Stimulated activated CD4-positive, alpha-beta T cell treated with anti-CD3 and anti-CD28 coated beads, Interleukin-15, amount 100 ng/mL, for 24 hours (primary cell): Measurements from ENCODE around the gene LRRC31.

Experiments
- DNase-seq: peaks from one replicate; pipeline ENCODE4 v3.0.0-alpha.2; 2020

Gene LRRC31

DNA sequence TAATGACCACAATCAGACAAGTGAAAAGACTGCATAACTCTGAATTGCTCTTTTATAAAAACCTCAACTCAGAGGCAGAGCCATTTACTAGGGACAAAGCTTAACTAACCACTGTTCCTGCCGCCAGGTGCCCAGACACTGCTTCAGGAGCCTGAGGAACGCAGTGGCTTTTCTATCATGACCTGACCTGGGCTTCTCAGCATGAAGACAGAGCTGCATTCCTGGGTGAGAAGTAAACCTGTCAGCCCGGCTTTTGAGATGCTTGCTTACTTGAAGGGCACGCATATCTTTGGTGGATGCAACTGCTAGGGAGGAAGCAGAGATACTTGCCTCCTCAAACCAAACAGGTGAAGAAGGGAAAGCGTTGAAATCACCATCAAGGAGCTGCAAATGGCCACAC lies 7.9 kb downstream of the LRRC31 start:
- DNase-seq, result no peak

DNA sequence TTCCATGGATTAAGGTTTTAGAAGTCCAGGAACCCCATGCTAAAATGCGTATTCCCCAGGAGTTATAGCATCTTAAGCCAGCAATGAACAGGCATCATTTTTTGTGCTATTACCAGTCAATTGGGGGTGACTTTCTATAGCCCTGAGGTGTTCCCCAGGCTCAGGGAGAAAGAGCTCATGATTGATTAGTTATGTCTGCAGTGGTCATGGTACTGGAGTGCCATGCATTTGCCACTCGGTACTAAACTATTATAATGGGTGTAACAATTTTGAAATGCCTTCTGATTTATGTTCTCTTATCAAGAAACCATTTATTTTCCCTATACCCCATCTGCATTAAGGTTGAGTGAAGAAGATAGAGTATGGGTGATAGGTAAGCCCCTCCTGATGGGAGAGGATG lies 11.9 kb downstream of the LRRC31 start:
- DNase-seq, result no peak

DNA sequence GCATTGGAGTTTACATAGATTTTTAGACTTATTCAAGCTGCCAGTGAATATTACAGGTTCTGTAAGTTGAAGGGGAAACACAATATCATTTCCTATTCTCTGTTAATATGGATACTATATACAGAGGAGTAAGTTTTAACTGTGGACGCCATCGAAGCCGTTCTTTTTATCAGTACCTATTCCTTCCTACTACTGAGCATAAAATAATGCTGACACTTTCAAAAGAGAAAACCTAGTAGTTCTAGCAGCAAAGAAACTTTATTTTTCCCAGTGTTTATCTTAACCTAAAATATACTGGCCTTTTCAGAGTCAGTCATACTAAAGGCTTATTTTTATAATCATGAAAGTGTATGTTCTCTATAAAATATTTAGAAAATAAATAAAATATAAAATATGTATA lies 14.2 kb downstream of the LRRC31 start:
- no peak for DNase-seq

DNA sequence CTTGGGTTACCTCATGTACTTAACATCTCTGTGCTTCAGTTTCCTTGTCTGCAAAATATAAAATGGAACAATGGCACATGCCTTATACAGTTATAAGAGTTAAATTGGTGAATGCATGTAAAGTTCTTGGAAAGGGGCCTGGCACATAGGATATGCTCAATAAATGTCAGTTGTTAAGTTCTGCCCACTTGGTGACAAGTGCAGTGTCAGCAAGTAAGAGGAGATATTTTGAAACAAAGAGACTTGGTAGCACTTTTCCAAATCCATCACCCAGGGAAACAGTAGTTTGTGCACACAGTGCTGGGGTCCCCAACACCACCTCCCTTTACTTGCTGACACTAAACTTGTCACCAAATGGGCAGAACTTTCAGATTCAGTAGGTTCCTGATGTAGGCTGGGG lies 19.1 kb downstream of the LRRC31 start:
- DNase-seq, result no peak

DNA sequence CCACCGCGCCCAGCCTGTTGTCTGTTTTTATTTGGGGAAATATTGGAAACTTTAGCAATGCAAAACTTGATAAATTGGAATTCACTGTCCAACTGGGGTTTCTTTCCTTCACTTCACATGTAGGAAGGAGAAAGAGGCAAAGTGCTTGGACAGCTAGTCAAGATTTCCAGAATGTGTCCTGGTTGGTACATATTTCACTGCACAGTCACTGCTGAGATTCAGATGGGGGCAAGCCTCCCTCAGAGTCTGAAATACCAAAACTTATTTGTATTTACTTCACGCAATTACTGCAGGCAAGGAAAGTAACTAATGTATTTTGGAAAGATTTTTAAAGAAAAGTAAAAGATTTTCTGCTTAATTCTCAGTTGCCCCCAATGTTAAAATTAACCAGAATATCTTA lies 21.0 kb downstream of the LRRC31 start:
- no peak for DNase-seq

DNA sequence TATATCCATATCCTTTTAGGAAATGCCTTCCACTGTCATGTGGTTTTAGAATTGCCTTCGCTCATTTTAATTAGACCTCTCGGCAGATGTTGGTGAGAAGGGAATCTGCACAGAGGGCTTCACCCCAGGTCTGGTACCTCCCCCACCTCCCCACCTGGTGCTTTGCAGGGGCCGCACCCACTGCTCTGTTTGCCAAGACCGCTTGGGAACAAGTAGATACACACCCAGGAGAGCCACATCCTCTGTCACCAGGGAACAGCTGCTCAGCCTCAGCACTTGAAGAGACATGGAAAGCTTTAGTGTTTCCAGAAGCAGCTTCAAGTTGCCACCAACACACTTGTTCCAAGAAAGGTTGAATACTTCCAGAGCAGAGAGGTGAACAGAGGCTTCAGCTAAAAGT lies 21.8 kb downstream of the LRRC31 start:
- DNase-seq, result no peak

DNA sequence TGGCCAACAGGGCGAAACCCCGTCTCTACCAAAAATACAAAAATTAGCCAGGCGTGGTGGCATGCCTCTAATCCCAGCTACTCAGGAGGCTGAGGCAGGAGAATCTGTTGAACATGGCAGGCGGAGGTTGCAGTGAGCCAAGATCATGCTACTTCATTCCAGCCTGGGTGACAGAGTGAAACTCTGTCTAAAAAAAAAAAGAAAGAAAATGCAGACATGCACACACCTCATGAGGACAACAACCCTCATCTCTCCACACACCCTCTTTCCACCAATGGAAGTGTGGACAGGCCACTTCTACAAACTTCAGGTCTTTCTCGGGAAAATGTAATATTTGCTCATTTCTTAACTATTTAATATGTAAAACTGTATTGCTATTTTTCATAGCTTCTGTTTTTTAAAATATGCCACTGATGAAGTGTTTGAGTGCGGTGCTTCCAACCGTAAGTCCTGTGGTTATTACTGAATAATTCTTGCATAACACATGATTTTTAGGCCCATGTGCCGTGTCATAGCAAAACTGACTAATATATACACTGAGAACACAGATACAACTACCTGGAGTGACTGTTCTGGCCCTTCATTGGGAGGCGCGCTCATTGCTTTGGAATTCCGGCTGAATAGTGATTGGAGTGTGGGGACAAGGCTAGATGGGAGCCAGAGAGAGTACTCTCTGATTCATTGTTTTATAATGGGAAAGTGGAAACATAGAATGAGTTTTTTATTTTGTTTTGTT lies 23.1 kb downstream of the LRRC31 start:
- DNase-seq, result no peak

DNA sequence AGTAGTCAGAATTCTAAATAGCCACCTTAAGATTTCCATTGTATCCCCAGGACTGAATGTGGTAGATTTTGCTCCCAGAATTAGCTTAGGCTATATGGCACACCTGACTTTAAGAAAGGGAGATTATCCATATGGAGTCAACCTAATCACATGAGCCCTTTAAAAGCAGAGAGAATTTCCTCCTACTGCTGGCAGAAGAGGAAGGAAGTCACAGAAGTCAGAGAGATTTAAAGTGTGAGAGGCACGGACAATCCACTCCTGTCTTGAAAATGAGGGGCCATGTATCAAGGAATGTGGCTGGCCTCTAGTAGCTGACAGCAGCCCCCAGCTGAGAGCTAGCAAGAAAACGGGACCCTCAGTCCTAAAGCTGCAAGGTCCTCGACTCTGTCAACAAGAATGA lies 26.8 kb downstream of the LRRC31 start:
- DNase-seq, result no peak

DNA sequence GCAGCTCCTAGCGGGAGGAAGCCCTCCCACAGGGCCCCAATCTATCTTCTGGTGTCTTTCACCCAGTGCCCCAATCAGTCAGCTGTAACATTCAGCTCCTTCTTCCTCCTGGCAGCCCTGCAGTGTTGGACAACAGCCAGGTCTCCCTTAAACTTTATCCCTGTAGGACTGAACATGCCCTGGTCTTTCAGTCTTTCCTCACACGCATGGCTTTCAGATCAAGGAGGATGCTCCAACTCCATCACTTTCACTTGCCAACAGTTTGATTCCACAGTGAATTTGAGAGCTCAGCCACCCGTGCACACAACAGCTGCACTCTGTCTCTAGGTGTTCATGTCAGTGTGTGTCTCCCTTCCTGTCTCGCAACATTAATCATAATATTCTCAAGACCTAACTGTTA lies 28.6 kb downstream of the LRRC31 start:
- no peak for DNase-seq

DNA sequence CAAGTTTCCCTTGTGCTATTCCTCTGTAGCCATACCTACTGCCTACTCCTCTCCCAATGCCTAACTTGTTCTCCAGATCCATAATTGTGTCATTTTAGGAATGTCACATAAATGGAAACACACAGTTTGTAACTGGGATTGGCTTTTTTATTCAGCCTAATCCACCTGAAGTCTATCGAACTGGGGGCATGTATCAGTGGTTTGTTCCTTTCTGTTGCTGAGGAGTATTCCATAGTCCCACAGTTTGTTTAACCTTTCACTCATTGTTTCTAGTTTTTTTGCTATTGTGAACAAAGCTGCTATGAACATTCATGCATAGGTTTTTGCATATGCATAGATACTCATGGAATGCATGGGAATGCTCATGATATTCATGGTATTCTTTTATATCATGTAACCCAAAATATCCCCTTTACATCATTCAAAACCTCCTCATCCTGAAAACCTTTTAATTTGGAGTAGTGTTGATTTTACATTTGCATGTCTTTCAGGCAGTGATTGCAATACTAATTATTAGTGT lies 31.2 kb downstream of the LRRC31 start:
- no peak for DNase-seq

DNA sequence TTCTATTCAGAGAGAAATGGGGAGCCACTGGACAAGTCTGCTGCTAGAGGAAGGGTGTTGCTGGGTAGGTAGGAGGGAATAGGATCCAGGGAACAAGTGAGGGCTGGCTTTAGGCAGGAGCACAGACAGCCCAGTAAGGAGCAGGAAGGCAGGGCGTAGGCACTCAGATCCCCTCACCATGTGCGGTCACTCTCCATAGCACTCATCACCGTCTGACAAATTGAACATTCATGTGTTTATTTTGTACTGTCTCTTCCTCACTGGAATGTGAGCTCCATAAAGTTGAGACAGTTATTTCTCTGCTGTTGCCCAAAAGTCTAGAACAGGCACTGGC lies 32.8 kb downstream of the LRRC31 start:
- DNase-seq, result no peak

DNA sequence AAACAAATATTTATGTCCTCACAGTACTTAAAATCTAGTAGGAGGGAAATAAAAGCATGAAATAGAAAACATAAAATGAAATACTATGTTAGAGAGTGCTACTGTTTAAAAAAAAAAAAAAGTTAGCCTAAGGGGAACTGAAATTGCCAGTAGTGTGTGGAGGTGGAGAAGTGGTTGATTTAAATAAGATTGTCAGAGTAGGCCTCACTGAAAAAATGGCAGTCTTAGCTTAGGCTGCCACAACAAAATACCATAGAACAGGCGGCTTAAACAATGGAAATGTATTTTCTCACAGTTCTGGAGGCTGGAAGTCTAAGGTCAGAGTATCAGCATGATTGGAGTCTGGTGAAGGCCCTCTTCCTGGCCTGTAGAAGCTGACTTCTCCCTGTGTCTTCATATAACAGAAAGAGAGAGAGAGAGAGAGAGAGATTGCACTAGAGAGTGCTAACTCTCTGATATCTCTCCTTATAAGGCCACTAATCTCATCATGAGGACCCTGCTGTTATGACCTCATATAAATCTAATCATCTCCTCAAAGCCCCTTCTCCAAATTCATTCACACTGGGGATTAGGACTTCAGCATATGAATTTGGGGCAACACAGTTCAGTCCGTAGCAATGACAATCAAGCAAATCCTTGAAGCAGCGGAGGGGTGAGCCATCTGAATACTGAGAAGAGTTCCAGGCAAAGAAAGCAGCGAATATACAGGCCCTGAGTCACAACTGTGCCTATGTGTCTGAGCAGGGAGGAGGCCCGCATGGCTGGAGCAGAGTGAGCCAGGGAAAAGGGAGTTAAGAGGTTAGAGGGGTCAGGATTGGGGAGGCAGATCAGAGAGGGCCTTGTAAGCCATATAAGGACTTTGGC lies 33.4 kb downstream of the LRRC31 start:
- DNase-seq, result no peak

DNA sequence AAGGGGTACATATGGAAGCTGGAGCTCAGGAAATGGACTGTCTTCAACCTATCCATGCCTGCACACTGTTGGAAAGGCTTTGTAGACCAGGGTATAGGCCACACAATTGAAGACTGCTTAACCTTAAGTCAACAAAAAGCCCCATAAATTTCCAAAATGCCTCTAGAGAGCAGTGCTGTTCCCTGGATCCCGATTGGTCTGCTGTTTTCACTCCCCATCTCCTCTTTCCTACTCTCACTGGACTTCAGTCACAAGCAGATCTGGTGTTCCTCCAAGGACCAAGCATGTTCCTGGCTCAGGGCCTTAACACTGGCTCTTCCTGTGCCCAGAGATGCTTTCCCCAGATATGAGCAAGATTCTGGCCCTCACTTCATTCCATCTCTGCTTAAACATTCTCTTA lies 34.2 kb downstream of the LRRC31 start:
- no peak for DNase-seq

DNA sequence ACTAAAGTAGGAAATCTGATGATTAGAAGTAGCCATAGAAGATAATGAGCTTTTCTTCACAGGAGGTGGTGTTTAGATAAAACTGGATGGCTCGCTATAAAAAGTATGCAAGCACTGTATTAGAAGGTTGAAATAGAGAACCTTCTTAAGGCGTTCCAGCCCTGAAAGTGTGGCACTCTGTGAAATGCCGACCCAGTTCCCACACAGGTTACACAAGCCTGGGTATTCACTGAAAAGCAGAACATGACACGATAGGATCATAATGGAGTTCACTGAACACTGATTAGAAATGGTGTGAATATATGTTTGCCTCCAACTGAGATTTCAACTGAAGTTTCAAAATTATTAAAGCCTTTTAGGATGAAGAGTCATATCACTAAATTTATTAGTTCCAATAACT lies 42.0 kb downstream of the LRRC31 start:
- no peak for DNase-seq

DNA sequence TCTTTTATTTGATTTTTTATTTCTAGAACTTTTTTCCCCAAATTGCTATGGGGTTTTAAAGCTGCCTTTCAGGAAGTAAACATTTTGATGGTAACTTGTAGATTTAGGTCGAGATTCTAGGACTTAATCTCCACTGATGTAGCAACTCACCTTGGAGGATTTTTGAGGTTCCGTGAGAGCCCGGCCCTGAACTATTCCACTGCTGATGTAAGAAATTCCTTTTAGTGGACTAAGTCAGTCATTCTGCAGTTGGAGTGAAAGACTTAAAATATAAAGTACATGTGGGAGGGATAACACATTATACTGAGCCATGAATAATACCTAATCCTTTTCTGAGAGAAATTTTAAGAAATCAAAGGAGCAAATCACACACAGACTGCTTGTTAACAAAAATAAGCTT lies 44.4 kb downstream of the LRRC31 start:
- no peak for DNase-seq

DNA sequence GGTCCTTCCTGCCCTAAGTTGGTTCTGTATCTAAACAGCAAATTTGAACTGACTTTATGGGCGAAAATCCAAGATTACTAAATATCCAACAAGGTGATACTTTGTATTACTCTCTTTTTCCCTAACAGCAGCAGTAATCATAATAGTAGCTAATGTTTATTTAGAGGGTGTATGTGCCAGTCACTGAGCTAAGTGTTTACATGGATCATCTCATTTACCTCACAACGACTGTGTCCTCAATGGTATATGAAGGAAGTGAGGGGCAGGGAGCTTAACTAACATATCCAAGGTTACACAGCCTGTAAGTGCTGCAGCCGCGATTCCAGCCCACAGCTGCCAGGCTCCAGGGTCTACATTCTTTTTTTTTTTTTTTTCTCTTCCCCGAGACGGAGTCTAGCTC lies 46.8 kb downstream of the LRRC31 start:
- no peak for DNase-seq

DNA sequence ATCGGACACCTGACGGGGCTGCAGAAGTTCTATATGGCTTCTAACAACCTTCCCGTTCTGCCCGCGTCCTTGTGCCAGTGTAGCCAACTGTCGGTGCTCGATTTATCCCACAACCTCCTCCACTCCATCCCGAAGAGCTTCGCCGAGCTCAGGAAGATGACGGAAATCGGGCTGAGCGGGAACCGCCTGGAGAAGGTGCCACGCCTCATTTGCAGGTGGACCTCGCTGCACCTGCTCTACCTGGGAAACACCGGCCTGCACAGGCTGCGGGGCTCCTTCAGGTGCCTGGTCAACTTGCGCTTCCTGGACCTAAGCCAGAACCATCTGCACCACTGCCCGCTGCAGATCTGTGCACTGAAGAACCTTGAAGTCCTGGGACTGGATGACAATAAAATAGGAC lies 47.2 kb downstream of the LRRC31 start:
- DNase-seq, result no peak

DNA sequence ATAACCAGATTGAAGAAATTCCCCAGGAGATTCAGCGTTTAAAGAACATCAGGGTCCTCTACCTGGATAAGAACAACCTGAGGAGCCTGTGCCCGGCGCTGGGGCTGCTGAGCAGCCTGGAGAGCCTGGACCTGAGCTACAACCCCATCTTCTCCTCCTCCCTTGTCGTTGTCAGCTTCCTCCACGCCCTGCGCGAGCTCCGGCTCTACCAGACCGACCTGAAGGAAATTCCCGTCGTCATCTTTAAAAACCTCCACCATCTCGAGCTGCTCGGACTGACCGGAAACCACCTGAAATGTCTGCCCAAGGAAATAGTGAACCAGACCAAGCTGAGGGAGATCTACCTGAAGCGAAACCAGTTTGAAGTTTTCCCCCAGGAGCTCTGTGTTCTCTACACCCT lies 47.6 kb downstream of the LRRC31 start:
- DNase-seq, result no peak

DNA sequence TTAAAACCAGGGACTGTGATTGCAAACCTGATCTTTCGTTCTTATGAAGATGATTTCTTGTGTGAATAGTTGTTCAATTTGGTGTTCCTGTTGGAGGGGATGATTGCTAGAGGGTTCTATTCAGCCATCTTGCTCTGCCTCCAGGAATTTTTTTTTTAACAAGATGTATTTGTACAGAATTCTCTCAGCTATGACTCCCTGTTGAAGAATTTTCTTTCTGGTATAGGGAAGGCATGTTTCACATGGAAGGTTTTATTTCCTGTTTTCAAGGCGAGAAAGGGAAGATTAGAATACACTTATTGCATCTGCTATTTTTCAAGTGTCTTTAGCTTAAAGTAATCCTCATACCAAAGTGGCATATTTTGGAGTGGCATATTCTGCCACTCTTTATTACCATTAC lies 51.4 kb downstream of the LRRC31 start:
- no peak for DNase-seq

DNA sequence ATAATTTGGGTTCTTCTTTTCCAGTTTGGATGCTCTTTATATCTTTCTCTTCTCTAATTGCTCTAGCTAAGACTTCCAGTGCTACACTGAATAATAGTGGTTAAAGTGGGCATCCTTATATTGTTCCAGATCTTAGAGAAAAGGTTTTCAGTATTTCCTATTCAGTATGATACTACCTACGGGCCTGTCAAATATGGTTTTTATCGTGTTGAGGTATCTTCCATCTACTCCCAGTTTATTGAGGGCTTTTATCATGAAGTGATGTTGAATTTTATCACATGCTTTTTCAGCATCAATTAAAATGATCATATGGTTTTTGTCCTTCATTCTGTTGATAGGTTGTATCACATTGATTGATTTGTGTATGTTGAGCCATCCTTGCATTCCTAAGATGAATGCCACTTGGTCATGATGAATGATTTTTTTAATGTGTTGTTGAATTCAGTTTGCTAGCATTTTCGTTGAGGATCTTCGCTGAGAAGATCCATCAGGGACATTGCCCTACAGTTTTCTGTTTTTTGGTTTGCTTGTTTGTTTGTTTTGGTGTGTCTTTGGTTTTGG lies 54.1 kb downstream of the LRRC31 start:
- DNase-seq, result no peak

DNA sequence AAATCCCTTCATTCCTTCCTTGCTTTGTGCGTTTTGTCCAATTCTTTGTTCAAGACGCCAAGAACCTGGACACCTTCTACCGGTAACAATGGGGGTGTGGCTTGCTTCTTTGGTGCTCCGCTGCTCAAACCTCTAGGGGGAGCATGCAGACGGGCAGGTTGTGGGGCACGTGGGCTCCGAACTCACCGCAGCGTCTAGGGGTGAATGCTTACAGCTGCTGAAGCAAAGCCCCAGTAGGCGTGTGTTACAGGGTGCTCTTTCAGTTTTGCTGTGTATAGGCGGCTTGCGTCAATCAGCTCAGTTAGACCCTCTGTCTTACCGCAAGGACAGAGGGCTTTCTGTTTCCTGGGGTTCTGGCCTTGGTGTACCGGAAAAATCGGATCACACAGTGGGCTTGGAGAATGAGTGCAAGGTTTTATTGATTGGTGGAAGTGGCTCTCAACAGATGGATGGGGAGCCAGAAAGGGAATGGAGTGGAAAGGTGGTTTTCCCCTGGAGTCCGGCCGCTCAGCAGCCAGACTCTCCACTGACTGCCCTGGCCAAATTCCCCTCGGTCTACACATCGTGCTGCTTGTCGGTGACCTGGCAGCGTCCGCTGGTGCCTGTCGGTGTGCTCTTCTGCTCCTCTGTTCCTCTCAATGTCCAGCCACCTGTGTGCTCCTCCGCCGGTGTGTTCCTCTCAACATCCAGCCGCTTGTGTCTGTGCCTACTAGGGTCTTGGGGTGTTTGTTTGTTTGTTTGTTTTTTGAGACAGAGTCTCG lies 55.8 kb downstream of the LRRC31 start:
- DNase-seq, result peak; percentile 81

DNA sequence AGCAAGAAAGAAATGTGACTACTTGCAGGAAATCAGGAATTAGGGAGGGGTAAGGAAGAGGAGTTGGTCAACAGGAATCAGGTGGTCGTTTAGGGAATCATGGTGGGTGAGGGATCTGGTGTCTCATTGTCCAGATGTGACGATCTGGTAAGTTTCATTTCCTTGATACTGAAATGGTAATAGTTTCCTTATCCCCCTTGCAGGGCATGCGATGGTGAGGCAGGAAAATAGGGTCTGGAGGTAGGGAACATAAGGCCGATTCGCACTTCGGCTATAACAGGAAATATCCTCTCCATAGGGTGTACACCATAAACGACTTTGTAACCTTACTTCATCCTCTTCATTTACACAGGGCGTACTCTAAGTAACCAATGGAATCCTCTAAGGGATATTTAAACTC lies 56.5 kb downstream of the LRRC31 start:
- DNase-seq, result no peak
